ENCODE results near the gene NCOR2.

The NCOR2 gene

DNA sequence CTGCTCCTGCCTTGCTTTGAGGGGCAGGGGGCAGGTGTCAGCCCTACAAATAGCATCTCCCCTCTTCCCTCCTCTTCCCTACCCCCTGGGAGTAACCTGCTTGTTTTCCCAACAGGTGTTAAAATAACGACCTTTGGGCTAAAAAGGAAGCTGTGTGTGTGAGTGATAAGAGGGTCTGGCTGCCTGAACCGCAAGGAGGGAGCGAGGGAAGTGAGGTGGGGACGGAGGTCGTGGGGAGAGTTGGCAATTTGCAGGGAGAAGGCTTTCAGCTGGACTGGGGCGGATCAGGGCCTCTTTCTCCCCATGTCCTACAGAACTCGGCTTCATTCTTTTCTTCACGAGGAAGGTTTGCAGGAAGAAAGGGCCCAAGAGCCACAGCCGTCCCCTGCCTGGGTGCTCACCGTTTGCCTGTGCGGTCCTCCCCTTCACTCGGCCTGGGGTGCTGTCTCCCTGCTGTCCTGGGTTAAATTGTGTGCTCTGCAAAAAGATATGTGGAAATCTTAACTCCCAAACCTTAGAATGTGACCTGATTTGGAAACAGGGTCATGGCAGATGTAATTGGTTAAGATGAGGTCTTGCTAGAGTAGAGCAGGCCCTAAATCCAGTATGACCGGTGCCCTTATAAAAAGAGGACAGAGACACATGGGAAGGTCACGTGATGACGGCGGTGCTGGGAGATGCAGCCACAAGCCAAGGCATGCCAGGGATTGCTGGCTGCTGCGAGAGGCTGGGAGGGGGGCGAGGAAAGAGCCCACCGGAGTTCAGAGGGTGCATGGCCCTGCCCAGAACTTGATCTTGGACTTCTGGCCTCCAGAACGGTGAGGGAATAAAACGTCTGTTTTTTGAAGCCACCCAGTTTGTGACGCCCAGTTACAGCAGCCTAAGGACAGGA lies 38.7 kb upstream of the NCOR2 start:
- no peak for DNase-seq (ENCODE audit: low read depth)
- no peak overlapping the region for H3K4me3 ChIP-seq (ENCODE audit: low read depth, low read length)
- TF ChIP-seq, protein P1, sequence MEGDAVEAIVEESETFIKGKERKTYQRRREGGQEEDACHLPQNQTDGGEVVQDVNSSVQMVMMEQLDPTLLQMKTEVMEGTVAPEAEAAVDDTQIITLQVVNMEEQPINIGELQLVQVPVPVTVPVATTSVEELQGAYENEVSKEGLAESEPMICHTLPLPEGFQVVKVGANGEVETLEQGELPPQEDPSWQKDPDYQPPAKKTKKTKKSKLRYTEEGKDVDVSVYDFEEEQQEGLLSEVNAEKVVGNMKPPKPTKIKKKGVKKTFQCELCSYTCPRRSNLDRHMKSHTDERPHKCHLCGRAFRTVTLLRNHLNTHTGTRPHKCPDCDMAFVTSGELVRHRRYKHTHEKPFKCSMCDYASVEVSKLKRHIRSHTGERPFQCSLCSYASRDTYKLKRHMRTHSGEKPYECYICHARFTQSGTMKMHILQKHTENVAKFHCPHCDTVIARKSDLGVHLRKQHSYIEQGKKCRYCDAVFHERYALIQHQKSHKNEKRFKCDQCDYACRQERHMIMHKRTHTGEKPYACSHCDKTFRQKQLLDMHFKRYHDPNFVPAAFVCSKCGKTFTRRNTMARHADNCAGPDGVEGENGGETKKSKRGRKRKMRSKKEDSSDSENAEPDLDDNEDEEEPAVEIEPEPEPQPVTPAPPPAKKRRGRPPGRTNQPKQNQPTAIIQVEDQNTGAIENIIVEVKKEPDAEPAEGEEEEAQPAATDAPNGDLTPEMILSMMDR (IDR thresholded peaks at IDR 0.05; ENCODE audit: control insufficient read depth, extremely low read depth, insufficient read depth): no peak

DNA sequence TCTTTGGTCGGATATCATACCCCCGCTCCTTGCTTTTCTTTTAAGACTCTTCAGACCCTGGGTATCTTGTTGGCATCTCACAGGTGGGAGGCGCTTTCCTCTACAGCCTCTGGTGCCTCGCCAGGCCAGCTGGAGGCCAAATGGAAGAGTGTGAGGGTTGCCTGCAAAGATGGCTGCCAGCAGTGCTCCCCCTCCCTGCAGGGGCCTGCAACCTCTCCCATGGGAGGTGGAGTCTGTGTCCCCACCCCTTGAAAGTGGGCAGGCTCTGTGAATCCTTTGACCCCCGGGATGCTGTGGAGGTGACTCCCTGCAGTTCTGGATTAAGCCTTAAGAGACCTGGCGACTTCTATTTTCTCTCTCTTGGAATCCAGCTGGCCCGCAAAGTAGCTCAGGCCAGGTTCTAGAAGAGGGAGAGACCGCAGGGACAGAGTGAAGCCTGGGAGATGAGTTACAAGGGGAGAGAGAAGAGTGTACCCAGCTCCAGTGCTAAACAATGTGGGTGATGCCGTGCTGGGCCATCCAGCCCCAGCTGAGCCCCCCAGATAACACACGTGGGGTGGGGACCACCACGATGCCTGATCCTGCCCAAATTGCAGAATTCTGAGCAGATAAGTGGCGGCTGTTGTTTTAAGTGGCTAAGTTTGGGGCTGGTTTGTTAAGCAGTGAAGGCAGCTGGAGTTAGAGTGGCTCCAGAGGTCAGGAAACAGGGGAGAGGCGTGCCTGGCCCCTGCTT lies 37.9 kb upstream of the NCOR2 start:
- H3K4me3 ChIP-seq (ENCODE audit: low read depth, low read length): no peak overlapping the region
- TF ChIP-seq, protein P1 (IDR thresholded peaks at IDR 0.05; ENCODE audit: control insufficient read depth, extremely low read depth, insufficient read depth): no peak
- no peak for DNase-seq (ENCODE audit: low read depth)

DNA sequence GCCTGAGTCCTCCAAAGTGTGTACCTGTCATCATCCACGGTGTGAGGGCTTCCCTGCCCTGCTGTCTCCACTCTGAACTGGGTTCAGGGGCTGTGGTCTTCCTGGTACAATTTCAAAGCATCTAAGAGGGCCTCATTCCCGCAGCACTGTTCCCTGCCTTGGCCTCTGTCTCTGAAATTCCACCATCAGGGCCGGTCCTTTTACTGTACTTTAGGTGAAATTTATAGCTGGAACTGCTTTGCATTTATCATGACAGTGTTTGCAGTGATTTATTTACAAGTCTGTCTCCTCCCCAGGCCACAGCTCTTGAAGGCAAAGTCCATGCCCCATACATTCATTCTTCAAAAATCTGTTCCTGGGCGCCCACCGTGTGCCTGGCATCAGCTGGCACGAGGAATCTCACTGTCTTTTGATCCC lies 36.9 kb upstream of the NCOR2 start:
- no peak overlapping the region for H3K4me3 ChIP-seq (ENCODE audit: low read depth, low read length)
- no peak for DNase-seq (ENCODE audit: low read depth)
- TF ChIP-seq, protein P1 (IDR thresholded peaks at IDR 0.05; ENCODE audit: control insufficient read depth, extremely low read depth, insufficient read depth): no peak

DNA sequence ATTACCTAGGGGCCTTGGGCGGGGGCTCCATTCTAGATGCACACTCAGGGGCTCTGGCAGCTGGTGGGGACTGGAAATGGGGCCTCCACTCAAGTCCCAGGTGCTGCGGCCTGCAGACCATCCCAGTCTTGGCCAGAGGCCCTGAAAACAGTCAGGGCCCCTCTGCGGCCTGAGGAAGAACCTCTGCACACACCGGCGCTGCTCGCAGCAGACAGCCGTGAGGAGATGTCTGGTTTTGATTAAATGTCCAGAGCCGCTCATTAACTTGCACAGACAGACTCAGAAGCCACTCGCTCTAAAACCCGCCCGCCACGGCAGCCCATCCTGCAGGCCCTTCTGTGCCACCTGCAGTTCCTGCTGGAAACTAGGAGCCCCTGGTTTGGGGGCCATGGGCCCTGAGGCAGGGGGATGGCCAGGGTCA lies 36.4 kb upstream of the NCOR2 start:
- TF ChIP-seq, protein P1 (IDR thresholded peaks at IDR 0.05; ENCODE audit: control insufficient read depth, extremely low read depth, insufficient read depth): no peak
- no peak for DNase-seq (ENCODE audit: low read depth)
- no peak overlapping the region for H3K4me3 ChIP-seq (ENCODE audit: low read depth, low read length)

DNA sequence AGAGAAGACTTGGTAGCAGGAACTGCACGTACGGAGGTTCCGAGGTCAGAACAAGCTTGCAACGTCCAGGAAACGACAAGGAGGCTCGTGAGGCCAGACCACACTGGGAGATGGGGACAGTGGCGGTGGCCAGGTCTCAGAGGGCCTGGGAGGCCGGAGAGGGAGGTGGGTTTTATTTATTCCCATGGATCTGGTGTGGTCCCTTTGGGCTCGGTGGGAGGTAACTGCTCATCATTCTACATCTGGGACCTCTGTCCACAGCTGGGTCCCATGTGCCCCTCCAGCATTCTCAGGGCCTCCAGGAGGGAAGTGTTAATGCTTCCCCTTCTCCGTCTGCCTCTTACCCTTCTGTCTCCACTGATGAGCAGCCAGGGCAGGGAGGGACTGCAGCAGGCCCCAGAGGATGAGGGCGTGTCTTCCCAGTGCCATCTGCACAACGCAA lies 35.7 kb upstream of the NCOR2 start:
- DNase-seq (ENCODE audit: low read depth): no peak

DNA sequence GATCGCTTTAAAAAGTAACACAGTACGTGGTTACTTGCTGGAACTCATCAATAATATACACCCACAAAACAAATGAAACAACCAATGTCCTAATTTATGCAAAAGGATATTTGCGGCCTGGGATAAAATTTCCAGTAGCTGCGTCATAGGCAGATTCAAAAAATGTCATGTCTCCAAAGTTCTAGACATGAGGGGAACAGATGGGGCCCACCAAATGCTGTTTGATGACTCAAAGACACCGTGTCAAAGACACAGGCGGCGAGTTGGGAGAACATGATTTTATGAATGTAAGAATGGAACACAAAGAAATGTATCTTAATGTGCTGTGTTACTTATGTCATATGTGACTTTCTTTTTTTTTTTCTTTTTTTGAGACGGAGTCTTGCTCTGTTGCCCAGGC lies 34.3 kb upstream of the NCOR2 start:
- no peak overlapping the region for H3K4me3 ChIP-seq (ENCODE audit: low read depth, low read length)
- no peak for DNase-seq (ENCODE audit: low read depth)
- TF ChIP-seq, protein P1 (IDR thresholded peaks at IDR 0.05; ENCODE audit: control insufficient read depth, extremely low read depth, insufficient read depth): no peak

More for the DNA sequence above, 35.7 kb upstream of the NCOR2 start:
- TF ChIP-seq, protein P1 (IDR thresholded peaks at IDR 0.05; ENCODE audit: control insufficient read depth, extremely low read depth, insufficient read depth): no peak
- no peak overlapping the region for H3K4me3 ChIP-seq (ENCODE audit: low read depth, low read length)

Measured in LNCaP clone FGC (cell line).